Natural killer cell (primary cell): ENCODE data around the gene TLE6. TPM values are rescaled to one million over a fixed set of nuclear protein-coding genes. Genes with fewer than 3 reads are reported as not detected.

ENCODE experiments used
- ATAC-seq, 3 donors: fragments of 150-1000 bp in 2 of 3; fragments of 200-7000 bp in 1 of 3; cut with Tn5 transposase; 1 replicate in 1 of 3; 2 replicates in 2 of 3; pipeline ENCODE4 v1.10.0; 2021; ENCODE audit warnings: mild to moderate bottlenecking in 2 of 3, moderate library complexity in 2 of 3
- DNase-seq, 2 donors: peaks; one replicate each; pipeline versions ENCODE4 v3.0.0 to v3.0.0-alpha.2; 2013 to 2021; ENCODE audit warnings: mixed read lengths in 1 of 2
- H3K27ac ChIP-seq: one replicate; pipeline ENCODE4 v1.5.1; 2013; ENCODE audit warnings: mild to moderate bottlenecking, low read length
- H3K27me3 ChIP-seq: one replicate; pipeline ENCODE4 v1.6.1; 2013; ENCODE audit warnings: low read length; ENCODE audit not compliant: control insufficient read depth, insufficient read depth
- H3K36me3 ChIP-seq: one replicate; pipeline ENCODE4 v1.6.1; 2013; ENCODE audit warnings: low read length; ENCODE audit not compliant: control insufficient read depth, insufficient read depth
- H3K4me1 ChIP-seq: one replicate; pipeline ENCODE4 v1.6.1; 2013; ENCODE audit warnings: low read length; ENCODE audit not compliant: control insufficient read depth, insufficient read depth
- H3K4me3 ChIP-seq: one replicate; pipeline ENCODE4 v1.5.1; 2013; ENCODE audit warnings: low read length
- H3K9me3 ChIP-seq: one replicate; pipeline ENCODE4 v1.6.1; 2013; ENCODE audit warnings: low read length; ENCODE audit not compliant: control insufficient read depth, insufficient read depth
- H3K27ac Mint-ChIP-seq, 2 donors: one replicate each; pipeline ENCODE4 v1.8.0; 2022; ENCODE audit warnings: mild to moderate bottlenecking in 2 of 2, mixed read lengths in 2 of 2, moderate library complexity in 1 of 2
- H3K27me3 Mint-ChIP-seq, 2 donors: one replicate each; pipeline ENCODE4 v1.8.0; 2022; ENCODE audit warnings: low read depth in 2 of 2, mixed read lengths in 2 of 2
- H3K36me3 Mint-ChIP-seq: one replicate; pipeline ENCODE4 v1.8.0; 2022; ENCODE audit warnings: mixed read lengths
- H3K4me1 Mint-ChIP-seq, 2 donors: one replicate each; pipeline ENCODE4 v1.8.0; 2022; ENCODE audit warnings: mixed read lengths in 2 of 2
- H3K4me3 Mint-ChIP-seq: one replicate; pipeline ENCODE4 v1.8.0; 2022; ENCODE audit warnings: mild to moderate bottlenecking, moderate library complexity, mixed read lengths
- H3K9me3 Mint-ChIP-seq, 2 donors: one replicate each; pipeline ENCODE4 v1.8.0; 2022; ENCODE audit warnings: mixed read lengths in 2 of 2
- WGBS: methylation state at CpG from one replicate; pipeline ENCODE4 v1.1.7; 2013; ENCODE audit warnings: missing lambda C conversion rate; ENCODE audit not compliant: insufficient coverage; 5-methylcytosine and 5-hydroxymethylcytosine counted together
- intact Hi-C: fragments of 100-400 bp; cut with micrococcal nuclease; formaldehyde crosslinking; loops from one replicate; pipeline ENCODE4 v1.14.2; 2022
- total RNA-seq, 4 donors: library from RNA; stranded (reverse); fragments of 120-200 nt in 1 of 4; gene quantifications; one replicate each; pipeline versions ENCODE4 v1.2.3 to v1.2.4, GENCODE V29; 2013 to 2022
- TF ChIP-seq, protein P1 (sequence below): fragments of 200-600 bp; IDR thresholded peaks from one replicate; pipeline ENCODE4 v1.8.0; 2022; ENCODE audit warnings: antibody characterized with exemption

The TLE6 gene
- total RNA-seq, 3 donors from 2014 or later (not counting 1 experiment from before 2014, with no cell fraction given) = 0.49 to 2.2 TPM; not detected in 1

DNA sequence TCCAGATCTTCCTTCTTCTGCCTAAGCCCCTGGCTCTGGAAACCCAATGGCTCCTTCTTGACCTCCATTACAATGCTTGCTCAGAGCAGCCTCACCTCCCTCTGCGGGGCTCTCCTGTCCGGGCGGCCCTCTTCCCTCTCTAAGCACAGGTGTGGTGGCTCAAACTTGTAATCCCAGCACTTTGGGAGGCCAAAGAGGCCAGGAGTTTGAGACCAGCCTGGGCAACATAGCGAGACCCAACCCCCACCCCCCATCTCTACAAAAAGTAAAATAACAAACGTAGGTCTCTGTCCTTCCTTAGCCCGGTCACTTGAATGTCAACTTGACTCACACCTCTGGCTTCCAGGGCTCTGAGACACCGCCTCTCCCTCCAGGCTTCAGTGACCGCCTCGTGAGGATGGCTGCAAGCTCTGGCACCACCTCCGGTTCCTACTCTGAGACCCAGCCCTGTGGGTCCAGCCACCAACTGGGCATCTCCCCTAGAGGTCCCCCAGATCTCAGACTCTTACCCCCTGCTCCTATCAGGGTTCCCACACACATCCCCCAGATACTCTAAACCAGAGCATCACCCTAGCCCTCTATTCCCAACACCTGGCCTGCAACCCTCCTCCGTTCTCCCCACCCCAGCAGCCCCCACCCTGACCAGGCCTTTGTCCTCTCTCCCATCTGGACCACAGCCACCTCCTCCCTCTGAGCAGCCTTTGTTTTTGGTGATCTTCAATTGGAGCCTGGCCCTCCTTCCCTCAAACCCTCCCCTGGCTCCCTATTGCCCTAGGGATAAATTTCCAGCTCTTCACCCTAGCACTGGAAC is 56.4 kb downstream of the TLE6 start:
- peaks cover under 1% of the 10 kb centered on the region for H3K27me3 ChIP-seq
- ATAC-seq (no peak), DNase-seq (no peak)
- no peaks in the 10 kb centered on the region for H3K9me3 ChIP-seq
- TF ChIP-seq, protein P1, sequence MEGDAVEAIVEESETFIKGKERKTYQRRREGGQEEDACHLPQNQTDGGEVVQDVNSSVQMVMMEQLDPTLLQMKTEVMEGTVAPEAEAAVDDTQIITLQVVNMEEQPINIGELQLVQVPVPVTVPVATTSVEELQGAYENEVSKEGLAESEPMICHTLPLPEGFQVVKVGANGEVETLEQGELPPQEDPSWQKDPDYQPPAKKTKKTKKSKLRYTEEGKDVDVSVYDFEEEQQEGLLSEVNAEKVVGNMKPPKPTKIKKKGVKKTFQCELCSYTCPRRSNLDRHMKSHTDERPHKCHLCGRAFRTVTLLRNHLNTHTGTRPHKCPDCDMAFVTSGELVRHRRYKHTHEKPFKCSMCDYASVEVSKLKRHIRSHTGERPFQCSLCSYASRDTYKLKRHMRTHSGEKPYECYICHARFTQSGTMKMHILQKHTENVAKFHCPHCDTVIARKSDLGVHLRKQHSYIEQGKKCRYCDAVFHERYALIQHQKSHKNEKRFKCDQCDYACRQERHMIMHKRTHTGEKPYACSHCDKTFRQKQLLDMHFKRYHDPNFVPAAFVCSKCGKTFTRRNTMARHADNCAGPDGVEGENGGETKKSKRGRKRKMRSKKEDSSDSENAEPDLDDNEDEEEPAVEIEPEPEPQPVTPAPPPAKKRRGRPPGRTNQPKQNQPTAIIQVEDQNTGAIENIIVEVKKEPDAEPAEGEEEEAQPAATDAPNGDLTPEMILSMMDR = no peak
- H3K4me3 Mint-ChIP-seq = peak overlapping the region; percentile 95
- H3K4me3 ChIP-seq = no peak overlapping the region
- no peaks in the 10 kb centered on the region for H3K36me3 Mint-ChIP-seq
- H3K27me3 Mint-ChIP-seq = peaks cover 0 to 14% of the 10 kb centered on the region in 2 donors
- peaks cover 30% of the 10 kb centered on the region for H3K4me1 ChIP-seq
- no peaks in the 10 kb centered on the region for H3K36me3 ChIP-seq
- peaks cover 18 to 43% of the 10 kb centered on the region in 2 donors for H3K4me1 Mint-ChIP-seq
- 92% methylated on average over 11 of the region's 11 CpGs for WGBS
- peak overlapping the region in 1 of 2 donors; percentile 95 for H3K27ac Mint-ChIP-seq
- H3K9me3 Mint-ChIP-seq = no peaks in the 10 kb centered on the region
- intact Hi-C loops = loop anchor here (2.0 to 10.0 kb wide), 2 partner anchors 59 to 729 kb away; partner anchors contain the start of genes MRPL54 and TLE6
- H3K27ac ChIP-seq = no peak overlapping the region

DNA sequence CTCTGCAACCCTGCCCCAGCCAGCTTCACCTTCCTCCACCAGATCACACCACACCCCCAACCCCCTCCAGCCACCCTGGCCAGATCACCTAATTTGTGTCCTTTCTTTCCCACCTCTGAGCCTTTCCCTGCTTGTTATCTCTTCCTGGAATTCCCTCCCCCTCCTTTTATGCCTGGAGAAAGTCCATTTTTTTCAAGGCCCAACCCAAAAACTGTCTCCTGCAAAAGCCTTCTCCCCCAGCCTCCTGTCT is 57.0 kb downstream of the TLE6 start:
- H3K27me3 Mint-ChIP-seq = peaks cover 0 to 14% of the 10 kb centered on the region in 2 donors
- H3K9me3 Mint-ChIP-seq = no peaks in the 10 kb centered on the region
- H3K4me1 Mint-ChIP-seq = peaks cover 18 to 42% of the 10 kb centered on the region in 2 donors
- peak overlapping the region; percentile 95 for H3K27ac Mint-ChIP-seq
- Histone ChIP-seq H3K9me3 (no peaks in the 10 kb centered on the region), H3K27ac (no peak overlapping the region), H3K4me1 (peaks cover 28% of the 10 kb centered on the region), H3K4me3 (no peak overlapping the region), H3K36me3 (no peaks in the 10 kb centered on the region), H3K27me3 (no peaks in the 10 kb centered on the region)
- H3K4me3 Mint-ChIP-seq = peak overlapping the region; percentile 95
- no peaks in the 10 kb centered on the region for H3K36me3 Mint-ChIP-seq
- intact Hi-C loops = loop anchor here (2.0 to 10.0 kb wide), 2 partner anchors 60 to 728 kb away; partner anchors contain the start of genes MRPL54 and TLE6
- DNase-seq = no peak
- ATAC-seq = no peak
- TF ChIP-seq, protein P1 = no peak

DNA sequence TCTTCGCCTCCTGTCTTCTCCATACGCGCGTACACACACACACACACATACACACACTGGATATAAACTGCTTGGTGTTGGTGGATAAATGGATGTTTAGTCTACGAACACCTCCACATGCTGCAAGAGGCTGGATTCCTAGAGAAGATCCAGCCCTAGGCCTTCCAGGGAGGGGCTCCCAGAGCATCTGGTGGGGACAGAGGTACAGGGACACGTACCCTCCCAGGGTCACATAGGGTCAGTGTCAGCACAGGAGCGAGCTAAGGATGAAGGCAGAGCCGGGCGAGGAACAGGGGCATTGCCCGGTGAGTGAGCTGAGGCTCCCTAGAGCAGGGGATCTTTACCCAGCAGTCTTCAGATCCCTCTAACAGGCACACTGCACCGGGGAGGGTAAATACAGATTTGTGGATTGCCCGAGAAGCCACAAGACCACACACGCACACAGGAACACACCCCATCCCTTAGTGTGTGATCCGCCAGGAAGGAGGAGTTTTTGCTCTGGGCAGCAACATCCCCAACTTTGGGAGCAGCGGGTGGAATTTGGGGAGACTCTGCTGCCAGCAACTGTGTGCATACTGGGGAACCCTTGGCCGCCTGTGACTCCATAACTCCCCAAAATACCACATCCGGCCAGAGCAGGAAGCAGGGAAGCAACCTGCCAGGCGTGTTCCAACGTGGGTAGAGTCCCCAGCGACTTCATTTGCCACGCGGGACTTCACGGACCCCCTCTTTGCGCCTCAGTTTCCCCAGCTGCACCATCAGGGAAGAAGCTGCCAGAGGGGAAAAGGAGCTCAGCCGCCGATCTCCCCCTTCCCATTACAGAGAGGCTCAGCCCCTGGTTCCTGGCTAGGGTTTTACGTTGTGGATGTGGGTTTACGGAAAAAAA is 57.5 kb downstream of the TLE6 start:
- Mint-ChIP-seq H3K36me3 (no peaks in the 10 kb centered on the region), H3K4me3 (peak overlapping the region; percentile 95), H3K27ac (peak overlapping the region; percentile 95), H3K9me3 (no peaks in the 10 kb centered on the region), H3K27me3 (peaks cover 0 to 13% of the 10 kb centered on the region in 2 donors), H3K4me1 (peaks cover 18 to 36% of the 10 kb centered on the region in 2 donors)
- 6% methylated on average over 19 of the region's 28 CpGs for WGBS
- Histone ChIP-seq H3K4me3 (peak overlapping the region; percentile 49), H3K4me1 (peaks cover 22% of the 10 kb centered on the region), H3K27me3 (no peaks in the 10 kb centered on the region), H3K9me3 (no peaks in the 10 kb centered on the region), H3K27ac (peak overlapping the region; percentile 75), H3K36me3 (no peaks in the 10 kb centered on the region)
- intact Hi-C loops = loop anchor here (2.0 to 10.0 kb wide), 2 partner anchors 60 to 728 kb away; partner anchors contain the start of genes MRPL54 and TLE6
- DNase-seq = peak; percentile 37 to 71
- peak in 1 of 3 donors; percentile 10 for ATAC-seq
- TF ChIP-seq, protein P1 = no peak
